SU-DHL-6 (cell line): ENCODE results near the gene FJX1.

Experiments used
- H2AFZ ChIP-seq: fragments of 200-600 bp; sonication (generic); 2 replicates; pipeline ENCODE4 v1.6.1; 2014; ENCODE audit warnings: low read depth, mild to moderate bottlenecking, moderate library complexity, mixed read lengths, antibody characterized with exemption, low read length; ENCODE audit not compliant: severe bottlenecking
- H3F3A ChIP-seq: fragments of 200-600 bp; shearing (Covaris generic); 2 replicates; pipeline ENCODE4 v1.6.0; 2016; ENCODE audit warnings: antibody characterized with exemption, mild to moderate bottlenecking; ENCODE audit not compliant: insufficient read depth
- H3K27ac ChIP-seq: fragments of 200-600 bp; sonication (generic); 2 replicates; pipeline ENCODE4 v1.5.1; 2016; ENCODE audit warnings: low read depth, mild to moderate bottlenecking, low read length, moderate library complexity, mixed read lengths
- H3K27me3 ChIP-seq: fragments of 200-600 bp; sonication (generic), shearing (Covaris generic); 2 replicates; pipeline ENCODE4 v1.6.0; 2014; ENCODE audit warnings: mild to moderate bottlenecking, low read length
- H3K36me3 ChIP-seq: fragments of 200-600 bp; sonication (generic); 2 replicates; pipeline ENCODE4 v1.6.1; 2014; ENCODE audit warnings: mild to moderate bottlenecking, low read length, mixed read lengths
- H3K4me2 ChIP-seq: fragments of 300-600, 200-600 bp; shearing (Covaris generic), sonication (generic); 2 replicates; pipeline ENCODE4 v1.6.0; 2014; ENCODE audit warnings: low read length, low read depth, mild to moderate bottlenecking; ENCODE audit not compliant: poor library complexity, severe bottlenecking
- H3K4me3 ChIP-seq: fragments of 200-600 bp; sonication (generic); 2 replicates; pipeline ENCODE4 v1.5.1; 2014; ENCODE audit warnings: antibody characterized with exemption, low read length, mild to moderate bottlenecking, mixed read lengths; ENCODE audit not compliant: insufficient read depth, poor library complexity, severe bottlenecking
- H3K79me2 ChIP-seq: fragments of 200-600 bp; sonication (generic); 2 replicates; pipeline ENCODE4 v1.6.1; 2014; ENCODE audit warnings: mild to moderate bottlenecking, low read length, moderate library complexity; ENCODE audit not compliant: insufficient read depth
- H3K9ac ChIP-seq: fragments of 200-600 bp; sonication (generic); 2 replicates; pipeline ENCODE4 v1.7.0; 2014; ENCODE audit warnings: mild to moderate bottlenecking, low read length
- H3K9me2 ChIP-seq: fragments of 200-600 bp; sonication (generic); replicated peaks from 2 replicates; pipeline ENCODE4 v1.6.1; 2014; ENCODE audit warnings: low read length; ENCODE audit not compliant: insufficient read depth
- H3K9me3 ChIP-seq: fragments of 200-600 bp; sonication (generic); 2 replicates; pipeline ENCODE4 v1.6.1; 2014; ENCODE audit warnings: low read length, mixed read lengths; ENCODE audit not compliant: insufficient read depth
- H4K20me1 ChIP-seq: fragments of 200-600 bp; sonication (generic); 2 replicates; pipeline ENCODE4 v1.6.1; 2014; ENCODE audit warnings: low read depth, mild to moderate bottlenecking, antibody characterized with exemption, low read length, moderate library complexity, mixed read lengths
- CTCF ChIP-seq: fragments of 200-600 bp; sonication (generic); IDR thresholded peaks from one replicate; pipeline ENCODE4 v1.5.1; 2017; ENCODE audit warnings: antibody characterized with exemption, mild to moderate bottlenecking, low read length, moderate library complexity; ENCODE audit not compliant: insufficient read depth, poor library complexity, severe bottlenecking
- EZH2phosphoT487 ChIP-seq: fragments of 200-600 bp; sonication (generic), shearing (Covaris generic); conservative IDR thresholded peaks from 2 replicates; pipeline ENCODE4 v1.6.1; 2018; ENCODE audit warnings: mild to moderate bottlenecking, antibody characterized with exemption, low read length, moderate library complexity, mixed read lengths

Gene FJX1

GRCh38 chr11:35619116-35619854 lies 1.0 kb downstream of the FJX1 start:
- H3K27me3 ChIP-seq = no peaks in the 10 kb centered on the region
- H3K79me2 ChIP-seq = no peaks in the 10 kb centered on the region
- no peak overlapping the region for H3K27ac ChIP-seq
- no peaks in the 10 kb centered on the region for H3F3A ChIP-seq
- no peak overlapping the region for H3K4me3 ChIP-seq
- H3K9me3 ChIP-seq = no peaks in the 10 kb centered on the region
- no peaks in the 10 kb centered on the region for H3K9me2 ChIP-seq
- no peak overlapping the region for H3K9ac ChIP-seq
- TF ChIP-seq EZH2phosphoT487 = no peak
- TF ChIP-seq CTCF = no peak
- no peaks in the 10 kb centered on the region for H4K20me1 ChIP-seq
- H3K36me3 ChIP-seq = no peaks in the 10 kb centered on the region
- H2AFZ ChIP-seq = no peak overlapping the region
- H3K4me2 ChIP-seq = peak overlapping the region; percentile 15

GRCh38 chr11:35619855-35620640 lies 1.8 kb downstream of the FJX1 start:
- TF ChIP-seq EZH2phosphoT487 (no peak), CTCF (no peak)
- H3K9me2 ChIP-seq = no peaks in the 10 kb centered on the region
- no peak overlapping the region for H3K9ac ChIP-seq
- no peak overlapping the region for H2AFZ ChIP-seq
- no peaks in the 10 kb centered on the region for H3K9me3 ChIP-seq
- H3K4me2 ChIP-seq = no peak overlapping the region
- H4K20me1 ChIP-seq = no peaks in the 10 kb centered on the region
- no peaks in the 10 kb centered on the region for H3K79me2 ChIP-seq
- no peaks in the 10 kb centered on the region for H3K36me3 ChIP-seq
- no peaks in the 10 kb centered on the region for H3K27me3 ChIP-seq
- no peaks in the 10 kb centered on the region for H3F3A ChIP-seq
- no peak overlapping the region for H3K27ac ChIP-seq
- no peak overlapping the region for H3K4me3 ChIP-seq

GRCh38 chr11:35620795-35621194 lies 2.5 kb downstream of the FJX1 start:
- Histone ChIP-seq H3K79me2 (no peaks in the 10 kb centered on the region), H3K27me3 (no peaks in the 10 kb centered on the region), H3K9me3 (no peaks in the 10 kb centered on the region), H3K4me3 (no peak overlapping the region), H3F3A (no peaks in the 10 kb centered on the region), H4K20me1 (no peaks in the 10 kb centered on the region), H3K36me3 (no peaks in the 10 kb centered on the region), H3K27ac (no peak overlapping the region), H3K9ac (no peak overlapping the region), H2AFZ (no peak overlapping the region), H3K4me2 (no peak overlapping the region), H3K9me2 (no peaks in the 10 kb centered on the region)
- TF ChIP-seq EZH2phosphoT487 (no peak), CTCF (no peak)
